ENCODE measurements around the gene DUSP22.

DNA sequence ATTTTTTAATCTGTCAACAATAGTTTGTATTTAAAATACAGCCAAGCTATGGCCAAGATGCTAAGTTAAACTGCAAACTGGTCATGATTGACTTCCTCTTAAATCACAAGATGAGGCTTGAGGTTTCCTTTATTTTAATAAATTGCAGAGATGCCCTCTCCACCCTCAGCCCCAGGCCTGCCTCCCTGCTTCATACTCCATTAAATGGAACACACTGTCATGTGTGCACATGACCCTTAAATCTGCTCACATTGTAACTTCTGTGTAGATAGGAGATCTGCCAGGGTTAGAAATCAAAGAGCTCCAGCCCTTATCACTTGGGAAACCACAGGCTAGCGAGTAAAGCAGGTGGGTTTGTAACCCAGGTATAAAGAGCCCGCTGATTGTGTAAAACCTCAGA lies 20.8 kb downstream of the DUSP22 start:
- TF ChIP-seq GATA2 (IDR thresholded peaks at IDR 0.05; ENCODE audit: low read depth, low read length), result no peak
- no peak for TF ChIP-seq GATA3 (IDR thresholded peaks at IDR 0.05; ENCODE audit: low read depth, low read length)

Measured in SH-SY5Y (cell line).